Ureter (tissue), 1 donor: ENCODE results near the gene CRKL. TPM values are rescaled to one million over a fixed set of nuclear protein-coding genes. Genes with fewer than 3 reads are reported as not detected.

Source experiments
- DNase-seq: peaks from one replicate; pipeline ENCODE4 v3.0.0-alpha.2; 2020; ENCODE audit warnings: low spot score
- total RNA-seq: library from RNA; stranded (reverse); gene quantifications from one replicate; pipeline ENCODE4 v1.2.4, GENCODE V29; 2023
- donor health status: DM: yes; HTN: yes; CAD: no.

Gene CRKL
- total RNA-seq, 1 donor from 2014 or later = 64.8 TPM

GRCh38 chr22:20951932-20952380 lies 34.7 kb downstream of the CRKL start:
- DNase-seq = no peak

- DNase-seq = no peak
Measured at GRCh38 chr22:20952544-20953341, 35.5 kb downstream of the CRKL start.

- DNase-seq = no peak
Measured at GRCh38 chr22:20953342-20953608, 36.1 kb downstream of the CRKL start.

GRCh38 chr22:20953668-20954500 lies 36.7 kb downstream of the CRKL start:
- DNase-seq = no peak

GRCh38 chr22:20955548-20955947 lies 38.3 kb downstream of the CRKL start:
- no peak for DNase-seq

GRCh38 chr22:20956258-20957101 lies 39.3 kb downstream of the CRKL start:
- no peak for DNase-seq

GRCh38 chr22:20957102-20957682 lies 40.0 kb downstream of the CRKL start:
- no peak for DNase-seq

- DNase-seq = no peak
Measured at GRCh38 chr22:20957683-20958431, 40.6 kb downstream of the CRKL start.

GRCh38 chr22:20959578-20960461 lies 42.6 kb downstream of the CRKL start:
- DNase-seq = no peak

- DNase-seq = no peak
Measured at GRCh38 chr22:20960609-20961008, 43.4 kb downstream of the CRKL start.

GRCh38 chr22:20962491-20962945 lies 45.3 kb downstream of the CRKL start:
- no peak for DNase-seq

GRCh38 chr22:20963201-20964052 lies 46.2 kb downstream of the CRKL start:
- DNase-seq = no peak

GRCh38 chr22:20964090-20964798 lies 47.0 kb downstream of the CRKL start:
- no peak for DNase-seq

- DNase-seq = no peak
Measured at GRCh38 chr22:20964799-20965103, 47.5 kb downstream of the CRKL start.

- no peak for DNase-seq
Measured at GRCh38 chr22:20965104-20965887, 48.1 kb downstream of the CRKL start.

- no peak for DNase-seq
Measured at GRCh38 chr22:20965888-20966855, 49.0 kb downstream of the CRKL start.
